ENCODE data around the gene RFC5. TPM values are rescaled to one million over a fixed set of nuclear protein-coding genes. Genes with fewer than 3 reads are reported as not detected.

Gene RFC5
- total RNA-seq, 1 experiment from 2014 or later: 54.6 TPM

DNA sequence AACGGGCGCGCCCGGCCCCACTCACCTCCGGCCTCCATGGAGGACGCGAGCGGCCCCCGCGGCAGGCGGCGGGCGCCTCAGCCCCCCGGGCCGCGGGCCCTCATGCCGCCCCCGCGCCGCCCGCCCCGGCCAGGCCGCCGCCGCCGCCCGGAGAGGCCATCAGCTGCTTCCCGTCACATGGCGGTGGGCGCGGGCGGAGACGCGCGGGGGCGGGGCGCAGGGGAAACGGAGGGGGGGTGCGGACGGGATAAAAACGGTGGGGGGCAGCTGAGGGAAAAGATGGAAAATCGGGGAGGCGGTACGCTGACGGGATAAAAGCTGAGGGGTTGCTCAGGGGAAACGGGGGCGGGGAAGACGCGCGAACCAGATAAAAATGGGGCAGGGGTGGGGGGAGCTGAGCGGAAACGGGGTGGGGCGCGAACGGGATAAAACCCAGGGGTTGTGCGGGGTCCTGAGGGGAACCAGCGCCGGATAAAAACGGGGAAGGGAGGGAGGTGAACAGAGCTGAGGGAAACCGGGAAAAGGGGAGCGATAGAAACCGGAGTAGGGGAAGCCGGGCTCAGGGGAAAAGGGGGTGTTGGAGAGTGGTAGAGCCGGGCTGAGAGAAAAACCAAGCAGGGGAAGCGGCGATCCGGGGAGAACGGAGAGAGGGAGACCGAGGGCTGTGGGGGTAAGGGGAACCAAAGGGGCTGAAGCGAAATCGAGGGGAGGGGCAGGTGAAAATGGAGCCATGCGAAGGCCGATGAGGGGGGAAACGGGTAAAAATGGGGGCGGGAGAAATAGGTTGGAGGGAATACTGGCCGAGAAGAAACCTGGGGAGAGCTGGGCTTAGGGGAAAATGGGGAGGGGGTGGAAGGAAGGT is 44.7 kb downstream of the RFC5 start, which contains the start of gene WSB2:
Gene WSB2, minus strand, starts transcription at position 169 of the 862 bp plus-strand sequence. Its CDS starts 131 bp downstream, at position 38.
- Mint-ChIP-seq H3K27ac (ENCODE audit: unreplicated experiment) (peak within 1 kb of the TSS; percentile 92), H3K4me1 (ENCODE audit: low read depth, unreplicated experiment) (peaks cover 38% of the 10 kb centered on the region), H3K36me3 (ENCODE audit: insufficient read depth, unreplicated experiment) (peaks cover 53% of the 10 kb centered on the region), H3K27me3 (ENCODE audit: unreplicated experiment) (no peaks in the 10 kb centered on the region), H3K4me3 (ENCODE audit: low read depth, unreplicated experiment) (peak within 1 kb of the TSS; percentile 83), H3K9me3 (ENCODE audit: low read depth, unreplicated experiment) (no peaks in the 10 kb centered on the region)
- BruUV-seq (replicated peaks): no TSS peak
- DNase-seq: peak; percentile 78
- intact Hi-C loops (cut with micrococcal nuclease; ENCODE audit: unreplicated experiment): no loop called here
- CTCF ChIA-PET: interaction anchor here (0.6 to 1.0 kb wide), 6 partner anchors 9 to 374 kb away, joined by 3 to 7 read pairs (median 4); partner anchors contain the start of genes RFC5 and SUDS3
- TF ChIP-seq, protein P1, sequence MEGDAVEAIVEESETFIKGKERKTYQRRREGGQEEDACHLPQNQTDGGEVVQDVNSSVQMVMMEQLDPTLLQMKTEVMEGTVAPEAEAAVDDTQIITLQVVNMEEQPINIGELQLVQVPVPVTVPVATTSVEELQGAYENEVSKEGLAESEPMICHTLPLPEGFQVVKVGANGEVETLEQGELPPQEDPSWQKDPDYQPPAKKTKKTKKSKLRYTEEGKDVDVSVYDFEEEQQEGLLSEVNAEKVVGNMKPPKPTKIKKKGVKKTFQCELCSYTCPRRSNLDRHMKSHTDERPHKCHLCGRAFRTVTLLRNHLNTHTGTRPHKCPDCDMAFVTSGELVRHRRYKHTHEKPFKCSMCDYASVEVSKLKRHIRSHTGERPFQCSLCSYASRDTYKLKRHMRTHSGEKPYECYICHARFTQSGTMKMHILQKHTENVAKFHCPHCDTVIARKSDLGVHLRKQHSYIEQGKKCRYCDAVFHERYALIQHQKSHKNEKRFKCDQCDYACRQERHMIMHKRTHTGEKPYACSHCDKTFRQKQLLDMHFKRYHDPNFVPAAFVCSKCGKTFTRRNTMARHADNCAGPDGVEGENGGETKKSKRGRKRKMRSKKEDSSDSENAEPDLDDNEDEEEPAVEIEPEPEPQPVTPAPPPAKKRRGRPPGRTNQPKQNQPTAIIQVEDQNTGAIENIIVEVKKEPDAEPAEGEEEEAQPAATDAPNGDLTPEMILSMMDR (IDR thresholded peaks at IDR 0.05; ENCODE audit: unreplicated experiment): no peak

DNA sequence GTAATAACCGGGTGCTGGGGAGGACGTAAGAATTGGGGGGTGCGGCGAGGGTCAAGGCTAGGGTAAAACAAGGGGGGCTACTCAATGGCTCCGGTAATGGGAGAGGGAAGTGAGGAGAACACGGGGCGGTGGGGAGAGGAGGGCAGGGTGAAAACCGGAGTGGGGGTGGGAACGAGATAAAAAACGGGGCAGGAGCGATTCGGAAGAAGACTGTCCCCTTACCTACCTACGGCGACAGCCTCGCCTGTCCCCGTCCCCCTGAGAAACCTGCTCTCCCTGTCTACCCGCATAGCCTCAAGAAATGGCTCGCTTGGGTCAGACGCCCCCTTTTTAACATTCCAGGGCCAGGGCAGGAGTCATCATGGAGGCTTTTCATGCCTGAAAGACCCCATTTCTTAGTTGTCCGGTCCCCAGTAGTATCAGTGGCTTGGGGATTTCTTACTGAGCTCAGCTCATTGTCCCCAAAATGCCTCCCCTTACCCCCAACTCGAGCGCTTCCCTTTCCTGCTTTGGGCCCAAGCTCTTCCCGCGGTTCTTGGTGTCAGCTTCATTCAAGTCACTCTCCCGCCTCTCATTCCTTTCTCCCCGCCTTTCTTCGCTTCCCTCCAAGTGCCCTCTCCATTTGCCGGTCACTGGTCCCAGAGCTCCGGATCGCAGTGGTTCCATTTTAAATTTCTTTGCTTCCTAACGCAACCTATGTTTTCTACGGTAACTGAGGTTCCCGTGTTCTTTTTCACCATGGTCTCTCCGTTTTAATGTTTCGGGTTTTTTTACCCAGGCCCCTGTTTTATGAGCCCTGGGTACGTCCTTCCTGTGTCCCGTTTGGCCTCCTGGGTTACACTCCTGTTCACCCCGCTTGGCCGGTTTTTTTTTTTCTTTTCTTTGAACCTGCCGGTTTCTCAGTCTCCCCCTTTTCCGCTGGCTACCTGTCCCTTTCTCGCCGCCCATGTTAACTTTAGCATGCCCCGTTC is 45.7 kb downstream of the RFC5 start:
- Mint-ChIP-seq H3K4me3 (ENCODE audit: low read depth, unreplicated experiment) (peak overlapping the region; percentile 83), H3K27ac (ENCODE audit: unreplicated experiment) (peak overlapping the region; percentile 92), H3K27me3 (ENCODE audit: unreplicated experiment) (no peaks in the 10 kb centered on the region), H3K9me3 (ENCODE audit: low read depth, unreplicated experiment) (no peaks in the 10 kb centered on the region), H3K36me3 (ENCODE audit: insufficient read depth, unreplicated experiment) (peaks cover 60% of the 10 kb centered on the region), H3K4me1 (ENCODE audit: low read depth, unreplicated experiment) (peaks cover 33% of the 10 kb centered on the region)
- CTCF ChIA-PET: interaction anchor here (0.5 to 0.6 kb wide), 3 partner anchors 8 to 108 kb away, joined by 3 to 4 read pairs (median 3); no protein-coding TSS in a partner anchor
- no TSS peak for BruUV-seq (replicated peaks)
- peak; percentile 58 for DNase-seq
- intact Hi-C loops (cut with micrococcal nuclease; ENCODE audit: unreplicated experiment): loop anchor here (1.0 kb wide), 1 partner anchor 10 kb away; no protein-coding TSS in a partner anchor
- TF ChIP-seq, protein P1 (IDR thresholded peaks at IDR 0.05; ENCODE audit: unreplicated experiment): no peak

DNA sequence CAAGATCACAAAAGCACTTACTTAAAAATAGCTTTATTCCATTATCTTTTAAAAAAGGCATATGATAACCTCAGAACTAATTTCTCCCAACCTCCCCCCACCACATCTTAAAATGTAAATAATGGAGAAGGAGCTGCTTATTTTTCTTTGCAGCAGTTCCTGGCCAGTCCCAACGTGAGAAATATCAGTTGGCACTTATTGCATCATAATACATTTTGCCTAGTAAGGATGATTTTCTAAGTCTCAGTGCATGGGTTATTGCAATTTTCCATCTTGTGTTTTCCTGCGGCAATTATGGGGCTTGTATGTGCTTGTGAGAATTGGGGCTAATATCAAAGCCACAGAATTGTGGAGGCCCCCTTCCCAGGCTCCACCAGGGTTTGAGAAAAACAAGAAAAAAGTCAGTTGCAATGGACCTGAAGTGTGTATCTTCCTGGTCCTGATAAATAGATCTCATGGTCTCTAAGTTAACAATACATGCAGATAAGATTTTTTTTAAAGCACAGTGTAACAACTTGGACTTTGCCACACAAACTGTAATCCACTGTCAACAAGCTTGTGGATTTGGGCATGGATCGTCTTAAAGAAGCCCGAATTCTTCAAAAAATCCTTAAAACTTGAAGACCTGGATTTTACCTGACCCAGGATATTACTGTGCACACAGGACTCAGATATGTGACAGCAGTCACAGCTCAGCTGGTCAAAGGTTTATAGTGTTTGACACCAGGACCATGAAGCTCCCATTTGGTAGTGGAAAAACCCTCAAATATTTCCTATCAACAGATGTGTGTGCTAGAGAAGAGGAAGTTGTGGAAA is 47.3 kb downstream of the RFC5 start:
- Mint-ChIP-seq H3K27ac (ENCODE audit: unreplicated experiment) (peak overlapping the region; percentile 92), H3K9me3 (ENCODE audit: low read depth, unreplicated experiment) (no peaks in the 10 kb centered on the region), H3K4me1 (ENCODE audit: low read depth, unreplicated experiment) (peaks cover 30% of the 10 kb centered on the region), H3K4me3 (ENCODE audit: low read depth, unreplicated experiment) (no peak overlapping the region), H3K27me3 (ENCODE audit: unreplicated experiment) (no peaks in the 10 kb centered on the region), H3K36me3 (ENCODE audit: insufficient read depth, unreplicated experiment) (peaks cover 57% of the 10 kb centered on the region)
- intact Hi-C loops (cut with micrococcal nuclease; ENCODE audit: unreplicated experiment): no loop called here
- CTCF ChIA-PET: interaction anchor here (0.6 to 1.6 kb wide), 6 partner anchors 45 to 939 kb away, joined by 3 to 4 read pairs (median 4); no protein-coding TSS in a partner anchor
- no peak for DNase-seq
- TF ChIP-seq, protein P1 (IDR thresholded peaks at IDR 0.05; ENCODE audit: unreplicated experiment): no peak
- no TSS peak for BruUV-seq (replicated peaks)

Measured in Calu3 (cell line).